Left ventricle myocardium inferior (tissue), 1 donor: Measurements from ENCODE around the gene TATDN3. TPM values are rescaled to one million over a fixed set of nuclear protein-coding genes. Genes with fewer than 3 reads are reported as not detected.

Experiments used
- DNase-seq: peaks from one replicate; pipeline ENCODE4 v3.0.0-alpha.2; 2020
- H3K27ac ChIP-seq: fragments of 200-600 bp; replicated peaks from 2 replicates; pipeline ENCODE4 v1.8.0; 2021
- H3K27me3 ChIP-seq: fragments of 200-600 bp; 2 replicates; pipeline ENCODE4 v1.8.0; 2021; ENCODE audit warnings: low read depth
- H3K36me3 ChIP-seq: fragments of 200-600 bp; 2 replicates; pipeline ENCODE4 v1.8.0; 2021
- H3K4me1 ChIP-seq: fragments of 200-600 bp; 2 replicates; pipeline ENCODE4 v1.8.0; 2021
- H3K4me3 ChIP-seq: fragments of 200-600 bp; 2 replicates; pipeline ENCODE4 v1.8.0; 2021; ENCODE audit warnings: mild to moderate bottlenecking, moderate library complexity
- H3K9me3 ChIP-seq: fragments of 200-600 bp; replicated peaks from 2 replicates; pipeline ENCODE4 v1.8.0; 2021
- CTCF ChIP-seq: fragments of 200-600 bp; IDR thresholded peaks from 2 replicates; pipeline ENCODE4 v1.8.0; 2021; ENCODE audit warnings: antibody characterized with exemption, mild to moderate bottlenecking, borderline replicate concordance
- intact Hi-C: fragments of 100-400 bp; cut with micrococcal nuclease; formaldehyde crosslinking; loops from one replicate; pipeline ENCODE4 v1.11.0; 2022
- total RNA-seq: library from RNA; stranded (reverse); fragmentation: NEBNext Ultra II Directional; extraction: Animal tissue kit (Norgen Biotek cat#: 25700); gene quantifications from one replicate; pipeline ENCODE4 v1.2.1, GENCODE V29; 2021
- donor health status: DM: no; HTN: yes; CAD: no; lungs with severe emphysema.

Gene TATDN3
- total RNA-seq, 1 donor from 2014 or later = 23.5 TPM

- no peak overlapping the region for H3K4me3 ChIP-seq
- intact Hi-C loops = no loop called here
- TF ChIP-seq CTCF = no peak
- H3K4me1 ChIP-seq = no peaks in the 10 kb centered on the region
- H3K27me3 ChIP-seq = no peaks in the 10 kb centered on the region
- H3K9me3 ChIP-seq = no peaks in the 10 kb centered on the region
- no peak overlapping the region for H3K27ac ChIP-seq
- H3K36me3 ChIP-seq = peaks cover 77% of the 10 kb centered on the region
- DNase-seq = no peak
These were observed 14.1 kb downstream of the TATDN3 start for GRCh38 chr1:212805767-212806166.

- Histone ChIP-seq H3K4me3 (no peak overlapping the region), H3K9me3 (no peaks in the 10 kb centered on the region), H3K36me3 (peaks cover 26% of the 10 kb centered on the region), H3K4me1 (no peaks in the 10 kb centered on the region), H3K27ac (no peak overlapping the region), H3K27me3 (no peaks in the 10 kb centered on the region)
- peak; percentile 53 for TF ChIP-seq CTCF
- intact Hi-C loops = loop anchor here (5.0 kb wide), 1 partner anchor 183 kb away; no protein-coding TSS in a partner anchor
- DNase-seq = no peak
These were observed 23.0 kb downstream of the TATDN3 start for GRCh38 chr1:212814537-212815334.

- Histone ChIP-seq H3K36me3 (peaks cover 19% of the 10 kb centered on the region), H3K4me3 (no peak overlapping the region), H3K4me1 (no peaks in the 10 kb centered on the region), H3K27me3 (no peaks in the 10 kb centered on the region), H3K27ac (no peak overlapping the region), H3K9me3 (no peaks in the 10 kb centered on the region)
- no peak for TF ChIP-seq CTCF
- no peak for DNase-seq
- intact Hi-C loops = loop anchor here (5.0 kb wide), 1 partner anchor 181 kb away; no protein-coding TSS in a partner anchor
These were observed 25.0 kb downstream of the TATDN3 start for GRCh38 chr1:212816567-212817278.

GRCh38 chr1:212819726-212820125, 28.0 kb downstream of the TATDN3 start:
- intact Hi-C loops = loop anchor here (5.0 kb wide), 1 partner anchor 178 kb away; no protein-coding TSS in a partner anchor
- Histone ChIP-seq H3K27me3 (no peaks in the 10 kb centered on the region), H3K9me3 (no peaks in the 10 kb centered on the region), H3K36me3 (no peaks in the 10 kb centered on the region), H3K4me3 (no peak overlapping the region), H3K27ac (no peak overlapping the region), H3K4me1 (no peaks in the 10 kb centered on the region)
- no peak for TF ChIP-seq CTCF
- DNase-seq = no peak

- TF ChIP-seq CTCF = no peak
- intact Hi-C loops = no loop called here
These were observed 29.3 kb downstream of the TATDN3 start for GRCh38 chr1:212820969-212821368.

More at GRCh38 chr1:212820969-212821368, 29.3 kb downstream of the TATDN3 start:
- Histone ChIP-seq H3K36me3 (no peaks in the 10 kb centered on the region), H3K27me3 (no peaks in the 10 kb centered on the region), H3K4me1 (no peaks in the 10 kb centered on the region), H3K4me3 (no peak overlapping the region), H3K9me3 (peaks cover 12% of the 10 kb centered on the region), H3K27ac (no peak overlapping the region)
- no peak for DNase-seq
